Limb (tissue), 2 donors: ENCODE results near the gene DLGAP1.
"Not testable (repeated sequence)": the region's sequence is repeated elsewhere in the genome, so short reads cannot be mapped to it uniquely, and the experiment has no call there.

Experiments used
- DNase-seq, 2 donors: peaks; one replicate each; pipeline ENCODE4 v3.0.0-alpha.2; 2016; ENCODE audit errors: extremely low spot score in 2 of 2

Gene DLGAP1

DNA sequence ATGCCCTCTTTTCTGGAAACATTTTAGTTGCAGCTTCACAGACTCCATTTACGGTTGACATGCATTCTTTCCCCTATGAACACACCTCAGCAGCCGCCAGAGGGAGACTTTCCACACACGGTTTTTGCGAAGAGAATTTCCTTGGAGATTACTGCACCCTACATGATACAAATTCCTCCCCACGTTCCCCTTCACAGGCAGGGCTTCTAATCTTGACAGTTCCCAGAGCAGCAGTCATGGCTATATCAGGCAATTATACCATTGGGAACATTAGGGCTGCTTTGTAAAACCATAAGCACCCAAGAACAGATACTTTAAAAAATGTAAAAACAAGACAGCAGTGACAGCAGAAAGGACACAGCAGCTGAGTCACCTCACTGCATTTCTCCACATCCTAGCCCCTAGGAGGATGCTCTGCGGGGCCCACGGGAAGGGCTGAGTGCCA lies 751.4 kb downstream of the DLGAP1 start:
- DNase-seq, result peak; percentile 41 to 74

DNA sequence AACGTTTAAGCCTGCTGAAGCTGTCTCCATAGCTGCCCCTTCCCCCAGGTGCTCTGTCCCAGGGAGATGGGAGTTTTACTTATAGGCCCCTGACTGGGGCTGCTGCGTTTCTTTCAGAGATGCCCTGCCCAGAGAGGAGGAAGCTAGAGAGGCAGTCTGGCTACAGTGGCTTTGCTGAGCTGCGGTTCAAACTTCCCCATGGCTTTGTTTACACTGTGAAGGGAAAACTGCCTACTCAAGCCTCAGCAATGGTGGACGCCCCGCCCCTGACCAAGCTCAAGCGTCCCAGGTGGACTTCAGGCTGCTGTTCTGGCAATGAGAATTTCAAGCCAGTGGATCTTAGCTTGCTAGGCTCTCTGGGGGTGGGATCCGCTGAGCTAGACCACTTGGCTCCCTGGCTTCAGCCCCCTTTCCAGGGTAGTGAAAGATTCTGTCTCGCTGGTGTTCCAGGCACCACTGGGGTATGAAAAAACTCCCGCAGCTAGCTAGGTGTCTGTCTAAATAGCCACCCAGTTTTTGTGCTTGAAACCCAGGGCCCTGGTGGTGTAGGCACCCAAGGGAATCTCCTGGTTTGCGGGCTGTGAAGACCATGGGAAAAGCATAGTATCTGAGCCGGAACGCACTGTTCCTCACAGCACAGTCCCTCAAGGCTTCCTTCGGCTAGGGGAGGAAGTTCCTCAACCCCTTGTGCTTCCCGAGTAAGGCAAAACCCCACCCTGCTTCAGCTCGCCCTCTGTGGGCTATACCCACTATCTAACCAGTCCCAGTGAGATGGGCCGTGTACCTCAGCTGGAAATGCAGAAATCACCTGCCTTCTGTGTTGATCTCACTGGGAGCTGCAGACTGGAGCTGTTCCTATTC lies 755.2 kb downstream of the DLGAP1 start:
- DNase-seq, result not testable (repeated sequence)

DNA sequence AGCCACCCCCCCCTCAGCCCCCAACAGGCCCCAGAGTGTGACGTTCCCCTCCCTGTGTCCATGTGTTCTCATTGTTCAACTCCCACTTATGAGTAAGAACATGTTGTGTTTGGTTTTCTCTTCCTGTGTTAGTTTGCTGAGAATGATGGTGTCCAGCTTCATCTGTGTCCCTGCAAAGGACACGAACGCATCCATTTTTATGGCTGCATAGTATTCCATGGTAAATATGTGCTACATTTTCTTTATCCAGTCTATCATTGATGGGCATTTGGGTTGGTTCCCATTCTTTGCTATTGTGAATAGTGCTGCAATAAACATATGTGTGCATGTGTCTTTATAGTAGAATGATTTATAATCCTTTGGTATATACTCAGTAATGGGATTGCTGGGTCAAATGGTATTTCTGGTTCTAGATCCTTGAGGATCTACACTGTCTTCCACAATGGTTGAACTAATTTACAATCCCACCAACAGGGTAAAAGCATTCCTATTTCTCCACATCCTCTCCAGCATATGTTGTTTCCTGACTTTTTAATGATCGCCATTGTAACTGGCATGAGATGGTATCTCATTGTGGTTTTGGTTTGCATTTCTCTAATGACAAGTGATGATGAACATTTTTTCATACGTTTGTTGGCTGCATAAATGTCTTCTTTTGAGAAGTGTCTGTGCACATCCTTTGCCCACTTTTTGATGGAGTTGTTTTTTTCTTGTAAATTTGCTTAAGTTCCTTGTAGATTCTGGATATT lies 760.9 kb downstream of the DLGAP1 start:
- DNase-seq, result not testable (repeated sequence)

DNA sequence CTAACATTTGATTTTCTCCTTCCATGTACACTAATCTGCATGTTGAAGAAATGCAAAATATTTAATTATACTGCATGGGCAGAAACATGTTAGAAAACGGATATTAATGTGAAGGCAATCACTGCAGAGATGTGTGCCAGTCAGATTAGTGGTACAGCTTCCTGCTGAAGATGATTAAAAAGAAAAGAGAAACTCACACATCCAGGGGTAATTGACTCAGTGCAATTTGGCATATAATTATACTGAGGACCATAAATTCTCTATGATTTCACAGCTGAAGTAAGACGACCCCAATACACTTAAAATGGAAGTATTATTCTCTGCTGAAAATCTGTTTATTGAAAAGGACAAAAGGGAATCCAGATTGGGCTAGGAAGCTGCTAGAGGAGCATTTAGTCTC lies 761.7 kb downstream of the DLGAP1 start:
- no peak for DNase-seq

DNA sequence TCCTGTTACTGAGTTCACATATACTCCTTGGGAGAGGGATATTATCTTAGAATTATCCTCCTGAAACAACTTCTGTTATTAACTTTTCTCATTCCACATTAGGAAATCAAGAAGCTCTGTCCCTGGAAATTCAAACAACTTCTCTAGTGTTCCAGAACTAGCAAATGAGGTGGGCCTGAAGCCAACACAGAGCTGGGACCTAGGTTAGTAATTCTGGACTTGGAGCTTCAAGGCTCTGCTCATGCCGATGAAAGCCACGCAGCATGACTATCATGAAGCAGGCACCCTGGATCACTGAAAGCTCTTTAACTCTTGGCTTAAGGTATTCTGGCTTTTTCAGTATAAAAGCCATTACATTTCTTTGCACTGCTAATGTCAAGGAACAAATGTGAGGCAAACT lies 762.4 kb downstream of the DLGAP1 start:
- no peak for DNase-seq

DNA sequence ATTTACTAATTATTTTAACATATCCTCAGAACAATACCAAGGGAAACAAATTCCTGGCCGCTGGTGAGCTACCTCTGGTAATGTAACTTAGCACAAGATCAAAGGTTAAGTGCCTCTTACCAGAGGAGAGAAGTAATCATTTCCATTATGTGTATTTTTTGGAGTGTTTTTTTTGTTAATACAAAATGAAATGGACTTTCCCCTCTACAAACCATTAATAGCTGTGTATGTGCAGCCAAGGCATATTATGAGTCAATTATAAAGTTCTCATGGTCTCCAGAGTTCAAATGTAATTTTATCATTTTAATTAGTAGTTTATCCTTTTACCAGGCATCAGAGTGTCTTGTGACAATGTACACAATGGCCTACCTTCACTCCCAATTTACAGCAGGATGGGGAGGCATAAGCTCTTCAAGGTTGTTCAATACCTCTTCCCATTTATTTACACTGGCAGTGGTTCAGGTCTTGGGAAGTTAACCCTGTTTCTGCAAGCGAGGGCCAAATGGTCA lies 762.9 kb downstream of the DLGAP1 start:
- DNase-seq, result no peak

DNA sequence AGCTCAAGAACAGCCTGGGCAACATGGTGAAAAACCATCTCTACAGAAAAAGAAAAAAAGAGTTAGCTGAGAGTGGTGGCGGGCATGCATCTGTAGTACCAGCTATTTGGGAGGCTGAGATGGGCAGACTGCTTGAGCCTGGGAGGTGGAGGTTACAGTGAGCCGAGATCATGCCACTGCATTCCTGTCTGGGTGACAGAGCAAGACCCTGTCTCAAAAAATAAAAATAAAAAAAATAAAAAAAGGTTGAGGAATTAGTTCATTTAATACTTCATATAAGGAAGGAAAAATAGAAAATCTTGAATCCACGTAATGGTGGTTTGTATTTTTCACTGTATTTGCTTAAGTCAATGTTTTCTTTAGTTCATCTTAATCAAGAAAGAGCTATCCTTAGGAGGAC lies 763.4 kb downstream of the DLGAP1 start:
- DNase-seq, result no peak

DNA sequence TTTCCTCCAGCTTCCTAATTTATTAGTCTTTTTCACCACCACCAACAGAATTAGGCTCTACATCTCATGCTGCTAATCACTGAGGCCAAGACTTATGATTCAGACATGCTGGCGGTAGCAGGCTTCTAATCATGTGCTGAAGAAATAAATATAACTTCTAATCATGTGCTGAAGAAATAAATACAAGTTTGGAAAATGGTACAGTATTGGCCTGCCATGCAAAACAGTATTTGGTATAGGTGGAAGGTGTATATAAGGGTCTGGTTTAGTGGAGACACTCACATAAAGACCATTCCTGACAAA lies 764.4 kb downstream of the DLGAP1 start:
- DNase-seq, result no peak

DNA sequence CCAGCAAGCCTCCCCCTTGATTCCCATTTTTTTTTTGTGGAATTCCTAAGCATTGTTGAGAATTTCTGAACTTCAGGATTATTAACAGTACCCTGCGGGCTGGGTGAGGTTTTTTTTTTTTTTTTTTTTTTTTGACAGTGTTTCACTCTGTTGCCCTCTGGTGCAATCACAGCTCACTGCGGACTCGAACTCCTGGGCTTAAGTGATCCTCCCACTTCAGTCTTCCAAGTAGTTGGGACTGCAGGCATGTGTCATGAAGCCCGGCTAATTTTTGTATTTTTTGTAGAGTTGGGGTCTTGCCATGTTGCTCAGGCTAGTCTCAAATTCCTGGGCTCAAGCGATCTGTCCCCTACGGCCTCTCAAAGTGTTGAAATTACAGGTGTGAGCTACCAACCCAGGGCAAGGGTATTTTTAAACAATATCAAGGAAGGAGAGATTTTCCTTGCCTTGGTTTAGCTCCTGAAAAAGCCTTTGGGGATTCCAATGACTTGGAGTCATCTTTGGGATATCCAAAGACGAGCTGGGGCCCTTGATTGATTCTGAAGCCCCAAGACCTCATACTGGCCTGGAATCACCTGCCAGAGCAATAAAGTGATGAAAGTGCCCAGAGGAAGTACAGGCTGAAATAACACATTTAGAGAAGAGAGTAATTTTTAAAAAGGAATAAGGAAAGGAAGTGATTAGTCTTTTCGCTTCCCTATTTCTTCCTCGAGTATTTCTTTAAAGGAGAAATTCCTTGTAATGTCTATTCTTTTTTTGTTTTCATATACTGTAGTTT lies 764.9 kb downstream of the DLGAP1 start:
- DNase-seq, result no peak

DNA sequence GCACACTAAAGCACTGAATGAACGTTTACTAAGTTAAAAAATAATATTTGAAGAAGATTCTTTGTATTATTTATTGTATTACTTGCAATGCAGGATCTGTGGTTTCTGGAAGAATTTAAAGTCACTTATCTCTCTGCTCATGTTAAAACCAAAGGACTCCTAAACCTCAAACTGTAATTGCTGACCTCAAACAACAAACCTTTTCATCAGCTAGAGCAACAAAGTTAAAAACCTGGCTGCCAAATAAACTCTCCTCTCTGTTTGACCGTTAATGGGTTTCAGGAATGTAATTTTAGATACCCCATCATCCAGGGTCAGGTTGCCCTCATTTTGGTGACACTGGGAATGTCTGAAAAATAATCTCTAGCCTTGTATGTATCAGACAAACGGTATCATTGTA lies 766.0 kb downstream of the DLGAP1 start:
- no peak for DNase-seq

DNA sequence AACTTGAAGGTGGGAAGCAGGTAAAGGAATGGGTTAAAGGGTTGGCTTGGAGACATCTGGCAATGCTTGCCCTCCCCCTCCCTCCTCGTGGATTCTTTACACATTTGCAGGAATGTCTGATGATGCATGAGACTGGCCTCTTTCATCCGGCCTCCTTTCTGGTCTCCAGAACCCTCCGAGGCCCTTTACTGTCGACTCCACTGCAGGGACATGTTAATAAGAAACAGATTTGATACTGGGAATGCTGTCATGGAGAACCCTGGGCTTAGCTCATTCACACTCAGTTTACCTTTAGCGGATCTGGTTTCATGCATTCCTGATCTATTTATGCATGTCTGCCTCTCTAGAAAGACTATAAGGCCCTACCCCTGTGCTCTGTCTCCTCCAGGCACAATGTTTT lies 766.4 kb downstream of the DLGAP1 start:
- DNase-seq, result peak; percentile 54 to 65

DNA sequence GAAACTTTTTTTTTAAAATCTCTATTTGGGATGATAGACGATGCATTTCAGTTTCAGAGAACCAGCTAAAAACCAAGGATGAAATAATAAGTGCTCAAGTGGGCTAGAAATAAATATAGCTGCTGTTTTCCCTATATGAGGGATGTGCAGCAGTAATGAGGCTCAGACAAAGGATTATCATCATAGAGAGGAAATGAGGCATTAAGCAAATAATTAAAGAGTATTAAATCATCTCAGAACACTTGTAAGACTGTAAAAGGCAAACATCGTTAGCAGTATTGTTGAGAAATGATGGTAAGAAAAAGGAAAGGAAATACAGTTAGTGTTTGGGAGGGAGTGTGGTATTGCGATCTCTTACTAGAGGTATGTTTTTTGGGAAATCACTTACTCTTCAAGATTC lies 771.6 kb downstream of the DLGAP1 start:
- no peak for DNase-seq

DNA sequence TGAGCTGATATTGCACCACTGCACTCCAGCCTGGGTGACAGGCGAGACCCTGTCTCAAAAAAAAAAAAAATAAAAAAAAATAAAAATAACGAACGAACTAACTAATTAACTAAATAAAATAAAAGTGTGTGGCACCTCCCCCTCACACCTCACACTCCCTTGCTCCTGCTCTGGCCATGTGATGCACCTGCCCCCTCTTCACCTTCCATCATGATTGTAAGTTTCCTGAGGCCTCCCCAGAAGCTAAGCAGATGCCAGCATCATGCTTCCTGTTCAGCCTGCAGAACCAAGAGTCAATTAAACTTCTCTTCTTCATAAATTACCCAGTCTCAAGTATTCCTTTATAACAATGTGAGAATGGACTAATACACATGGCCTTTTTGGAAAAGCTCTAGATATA lies 773.0 kb downstream of the DLGAP1 start:
- no peak for DNase-seq

DNA sequence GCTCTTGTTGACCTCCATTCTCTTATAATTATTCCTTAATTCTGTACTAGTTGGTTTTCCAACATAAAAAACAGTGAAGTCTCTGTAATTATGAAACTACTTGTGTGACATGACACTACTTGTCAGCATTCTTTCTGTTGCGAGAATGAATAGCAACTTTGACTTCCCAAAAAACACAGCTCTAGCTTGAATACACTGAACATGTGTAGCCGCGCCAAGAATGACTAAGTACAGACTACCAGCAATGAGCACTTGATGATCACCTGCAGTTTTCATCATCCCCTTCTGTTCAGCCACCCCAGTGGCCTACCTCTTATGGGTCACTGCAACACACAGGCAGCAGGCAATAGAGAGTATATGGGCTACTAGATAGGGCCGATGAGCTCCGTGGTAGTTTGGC lies 775.9 kb downstream of the DLGAP1 start:
- DNase-seq, result no peak

DNA sequence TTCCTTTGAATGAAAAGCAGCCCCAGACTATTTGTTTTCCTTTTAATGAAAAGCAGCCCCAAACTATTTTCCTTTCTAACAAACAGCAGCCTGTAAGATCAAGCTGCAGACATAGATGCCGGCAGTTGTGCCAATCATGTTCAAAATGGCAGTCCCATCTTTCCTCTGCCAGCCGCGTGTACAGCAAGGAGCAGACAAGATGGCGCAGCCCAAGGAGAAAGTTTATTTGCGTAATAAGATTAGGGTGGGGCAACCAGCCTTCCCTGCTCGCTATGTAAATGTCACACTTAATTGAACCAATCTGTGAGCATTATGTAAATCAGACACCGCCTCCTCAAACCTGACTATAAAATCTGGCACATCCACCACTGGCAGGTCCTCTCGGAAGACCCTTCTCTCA lies 779.1 kb downstream of the DLGAP1 start:
- DNase-seq, result no peak

DNA sequence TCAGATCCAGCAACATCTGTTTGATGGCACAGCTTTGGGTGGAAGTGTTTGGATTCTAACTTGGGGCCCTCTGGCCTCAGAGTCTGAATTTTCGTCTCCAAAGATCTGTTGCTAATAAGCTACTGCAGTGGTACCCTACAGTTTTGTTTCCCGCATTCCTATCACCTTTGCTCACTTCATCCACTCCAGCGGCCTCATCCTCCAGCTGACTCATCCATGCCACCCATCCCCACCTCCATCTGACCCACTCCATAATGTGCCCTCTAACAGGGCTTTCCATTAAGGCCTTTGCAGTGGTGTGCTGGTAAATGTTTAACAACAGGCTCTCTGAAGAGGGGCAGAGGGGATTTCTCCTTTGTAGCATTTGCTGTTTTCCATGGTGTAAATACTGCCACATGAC lies 779.7 kb downstream of the DLGAP1 start:
- DNase-seq, result no peak

DNA sequence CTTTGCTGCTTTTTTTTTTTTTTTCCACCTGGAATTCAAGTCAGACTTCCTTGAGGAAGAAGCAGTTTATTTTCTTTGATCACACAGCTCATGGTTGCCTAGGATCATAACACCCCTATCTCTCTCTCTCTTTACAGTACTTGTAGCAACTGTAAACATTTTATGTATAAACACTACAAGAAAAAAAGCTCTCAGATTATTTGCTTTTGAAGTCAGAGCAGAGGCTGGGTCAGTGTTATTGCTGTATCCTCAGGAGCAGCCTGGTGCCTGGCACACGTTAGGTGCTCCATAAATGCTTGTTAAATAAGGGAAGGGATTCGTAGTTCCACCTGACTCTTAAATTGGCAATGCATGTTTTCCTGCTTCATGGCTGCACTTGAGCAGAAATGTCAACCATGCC lies 783.9 kb downstream of the DLGAP1 start:
- no peak for DNase-seq

DNA sequence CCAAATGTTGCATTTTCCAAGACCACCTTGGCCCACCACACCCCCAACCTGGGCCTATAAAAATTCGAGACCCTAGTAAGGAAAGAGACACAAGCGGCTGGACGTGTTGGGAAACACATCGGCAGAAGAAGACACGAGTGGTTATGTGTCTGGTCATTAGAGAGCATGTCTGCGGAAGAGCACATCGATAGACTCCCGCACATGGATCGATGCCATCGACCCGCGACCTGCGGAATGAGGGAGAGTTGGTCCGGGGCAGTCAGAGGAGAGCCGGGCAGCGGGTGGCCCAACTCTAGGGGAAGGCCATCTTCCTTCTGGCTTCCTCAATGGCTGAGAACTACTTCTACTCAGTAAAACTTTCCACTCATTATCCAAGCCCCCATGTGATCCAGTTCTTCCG lies 785.7 kb downstream of the DLGAP1 start:
- no peak for DNase-seq

DNA sequence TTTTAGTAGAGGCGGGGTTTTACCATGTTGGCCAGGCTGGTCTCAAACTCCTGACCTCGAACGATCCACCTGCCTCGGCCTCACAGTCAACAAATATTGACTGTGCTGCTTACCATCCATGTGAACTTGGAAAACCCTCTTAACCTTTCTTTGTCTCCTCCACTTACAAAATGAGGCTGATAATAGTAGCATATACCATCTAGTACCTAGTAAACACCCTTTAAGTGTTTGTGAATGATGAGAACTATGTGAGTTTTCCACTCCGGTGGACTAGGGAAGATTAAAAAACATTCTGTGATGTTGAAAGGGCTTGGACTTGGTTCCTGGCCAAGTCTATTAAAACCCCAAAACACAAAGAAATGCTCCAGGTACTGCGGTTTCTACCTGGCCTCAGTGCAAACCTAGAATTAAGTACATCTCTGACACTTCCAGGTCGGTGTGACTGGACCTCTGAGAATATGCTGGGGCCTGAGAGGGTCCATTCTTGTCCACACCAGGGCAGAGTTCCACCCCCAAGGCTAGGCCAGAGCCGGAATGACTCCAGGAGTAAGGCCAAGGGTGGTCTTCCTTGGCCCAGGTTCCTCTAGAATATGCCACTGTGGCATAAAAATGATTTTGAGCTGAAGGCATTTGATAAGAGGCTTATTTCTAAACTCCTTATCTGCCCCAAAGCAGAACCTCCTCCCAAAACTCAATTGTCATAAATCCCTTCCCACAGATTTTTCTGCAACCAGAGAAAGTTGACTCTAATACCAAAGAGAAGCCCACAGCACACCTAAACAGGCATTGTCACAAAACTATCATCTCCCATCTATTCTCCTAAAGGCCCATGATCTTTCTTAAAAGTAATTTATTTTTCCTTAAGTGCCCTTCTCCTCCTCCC lies 787.6 kb downstream of the DLGAP1 start:
- no peak for DNase-seq

DNA sequence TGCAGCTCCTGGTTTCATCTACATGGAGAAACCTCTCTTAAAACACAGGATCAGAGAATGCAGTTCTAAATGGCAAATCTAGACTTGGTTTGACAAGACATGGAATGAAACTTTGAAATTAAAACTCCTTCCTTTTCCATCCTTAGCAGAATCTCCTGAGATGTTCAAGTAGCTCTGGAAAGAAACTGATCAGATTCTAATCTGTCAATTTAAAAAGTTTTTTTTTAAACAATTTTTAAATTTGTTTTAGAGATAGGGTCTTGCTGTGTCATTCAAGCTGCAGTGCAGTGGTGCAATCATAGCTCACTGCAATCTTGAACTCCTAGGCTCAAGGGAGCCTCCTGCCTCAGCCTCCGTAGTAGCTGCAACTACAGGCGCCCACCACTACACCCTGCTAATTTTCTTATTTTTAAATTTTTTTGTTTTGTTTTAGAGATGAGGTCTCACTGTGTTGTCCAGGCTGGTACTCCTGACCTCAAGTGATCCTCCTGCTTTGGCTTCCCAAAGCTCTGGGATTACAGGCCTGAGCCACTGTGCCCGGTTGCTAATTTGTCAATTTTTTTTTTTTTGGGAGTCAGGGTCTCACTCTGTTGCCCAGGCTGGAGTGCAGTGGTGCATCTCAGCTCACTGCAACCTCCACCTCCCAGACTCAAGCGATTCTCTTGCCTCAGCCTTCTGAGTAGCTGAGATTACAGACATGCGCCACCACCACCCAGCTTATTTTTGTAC lies 788.4 kb downstream of the DLGAP1 start:
- DNase-seq, result no peak
